SK-N-SH treated with all-trans-retinoic acid at 6 μM for 48 hours (cell line): Measurements from ENCODE around the gene FGGY.

Source experiments
- ATAC-seq: fragments of 200-7000 bp; cut with Tn5 transposase; 3 replicates; pipeline ENCODE4 v1.9.1; 2020; ENCODE audit warnings: mild to moderate bottlenecking, moderate library complexity
- ARNTL ChIP-seq: fragments of 450-650 bp; formaldehyde crosslinking; IDR thresholded peaks from 2 replicates; pipeline ENCODE4 v1.5.0; 2020; ENCODE audit warnings: low read depth, mild to moderate bottlenecking, moderate library complexity, borderline replicate concordance
- BACH2 ChIP-seq: fragments of 250-450 bp; sonication (Bioruptor Pico); IDR thresholded peaks from 2 replicates; pipeline ENCODE4 v1.9.0; 2021; ENCODE audit warnings: mild to moderate bottlenecking, borderline replicate concordance
- CREB5 ChIP-seq: fragments of 250-450 bp; sonication (Bioruptor Pico); IDR thresholded peaks from 2 replicates; pipeline ENCODE4 v1.5.1; 2020; ENCODE audit warnings: low read depth, mild to moderate bottlenecking, moderate library complexity
- CSDC2 ChIP-seq: fragments of 250-450 bp; sonication (Bioruptor Pico); IDR thresholded peaks from 2 replicates; pipeline ENCODE4 v1.5.0; 2020; ENCODE audit warnings: mild to moderate bottlenecking, moderate library complexity
- CSRNP3 ChIP-seq: fragments of 250-450 bp; sonication (Bioruptor Pico); IDR thresholded peaks from 2 replicates; pipeline ENCODE4 v1.5.1; 2021; ENCODE audit warnings: mild to moderate bottlenecking, moderate library complexity
- GLIS3 ChIP-seq: fragments of 250-450 bp; sonication (Bioruptor Pico); IDR thresholded peaks from 2 replicates; pipeline ENCODE4 v1.5.0; 2020; ENCODE audit warnings: mild to moderate bottlenecking, moderate library complexity
- OSR1 ChIP-seq: fragments of 250-450 bp; sonication (Bioruptor Pico); IDR thresholded peaks from 2 replicates; pipeline ENCODE4 v1.8.0; 2022; ENCODE audit warnings: moderate library complexity, mild to moderate bottlenecking, inconsistent platforms
- PATZ1 ChIP-seq: fragments of 250-450 bp; sonication (Bioruptor Pico); IDR thresholded peaks from 2 replicates; pipeline ENCODE4 v1.8.0; 2020; ENCODE audit warnings: mild to moderate bottlenecking, moderate library complexity, borderline replicate concordance
- POU6F1 ChIP-seq: fragments of 250-450 bp; sonication (Bioruptor Pico); IDR thresholded peaks from 2 replicates; pipeline ENCODE4 v1.8.0; 2021; ENCODE audit warnings: low read depth, mild to moderate bottlenecking, moderate library complexity, borderline replicate concordance
- PPARA ChIP-seq: fragments of 250-450 bp; sonication (Bioruptor Pico); IDR thresholded peaks from 2 replicates; pipeline ENCODE4 v1.5.0; 2020; ENCODE audit warnings: mild to moderate bottlenecking, borderline replicate concordance
- RARB ChIP-seq: fragments of 250-450 bp; sonication (Bioruptor Pico); IDR thresholded peaks from 2 replicates; pipeline ENCODE4 v1.8.0; 2021; ENCODE audit warnings: mild to moderate bottlenecking, moderate library complexity
- SNAI2 ChIP-seq: fragments of 250-450 bp; sonication (Bioruptor Pico); IDR thresholded peaks from 2 replicates; pipeline ENCODE4 v1.5.0; 2020; ENCODE audit warnings: mild to moderate bottlenecking, moderate library complexity
- TCF4 ChIP-seq: fragments of 250-450 bp; sonication (Bioruptor Pico); IDR thresholded peaks from 2 replicates; pipeline ENCODE4 v1.8.0; 2021; ENCODE audit warnings: mild to moderate bottlenecking, moderate library complexity, borderline replicate concordance
- TOX ChIP-seq: fragments of 250-450 bp; sonication (Bioruptor Pico); IDR thresholded peaks from 2 replicates; pipeline ENCODE4 v1.8.0; 2021; ENCODE audit warnings: mild to moderate bottlenecking, moderate library complexity, borderline replicate concordance
- TSHZ2 ChIP-seq: fragments of 250-450 bp; sonication (Bioruptor Pico); IDR thresholded peaks from 2 replicates; pipeline ENCODE4 v1.5.0; 2020; ENCODE audit warnings: mild to moderate bottlenecking, moderate library complexity
- ZC3H10 ChIP-seq: fragments of 250-450 bp; sonication (Bioruptor Pico); IDR thresholded peaks from 2 replicates; pipeline ENCODE4 v1.5.1; 2021; ENCODE audit warnings: mild to moderate bottlenecking, moderate library complexity
- ZFP3 ChIP-seq: fragments of 250-450 bp; sonication (Bioruptor Pico); IDR thresholded peaks from 2 replicates; pipeline ENCODE4 v1.5.0; 2020; ENCODE audit warnings: mild to moderate bottlenecking, moderate library complexity
- ZFP30 ChIP-seq: fragments of 450-650 bp; formaldehyde crosslinking; IDR thresholded peaks from 2 replicates; pipeline ENCODE4 v1.5.0; 2022; ENCODE audit warnings: mild to moderate bottlenecking, moderate library complexity
- ZNF565 ChIP-seq: fragments of 450-650 bp; formaldehyde crosslinking; conservative IDR thresholded peaks from 2 replicates; pipeline ENCODE4 v1.5.0; 2020; ENCODE audit warnings: low read depth, mild to moderate bottlenecking, moderate library complexity
- ZNF70 ChIP-seq: fragments of 450-650 bp; formaldehyde crosslinking; IDR thresholded peaks from 2 replicates; pipeline ENCODE4 v1.5.0; 2020; ENCODE audit warnings: mild to moderate bottlenecking, moderate library complexity

Gene FGGY

GRCh38 chr1:59543211-59543668 lies 246.3 kb downstream of the FGGY start (continued):
- no peak for TF ChIP-seq TSHZ2 (CRISPR knock-in tag)
- TF ChIP-seq BACH2 (CRISPR knock-in tag): no peak
- no peak for TF ChIP-seq PPARA (CRISPR knock-in tag)
- no peak for TF ChIP-seq SNAI2 (CRISPR knock-in tag)
- TF ChIP-seq ZFP30 (CRISPR knock-in tag): no peak
- no peak for TF ChIP-seq PATZ1 (CRISPR knock-in tag)
- TF ChIP-seq, all 23 proteins: peak for 0

GRCh38 chr1:59544615-59545293 lies 247.9 kb downstream of the FGGY start:
- ATAC-seq: no peak
- no peak for TF ChIP-seq PATZ1 (CRISPR knock-in tag)
- TF ChIP-seq POU6F1 (CRISPR knock-in tag): no peak
- TF ChIP-seq RARB (CRISPR knock-in tag): no peak
- no peak for TF ChIP-seq GLIS3 (CRISPR knock-in tag)
- no peak for TF ChIP-seq CSDC2 (CRISPR knock-in tag)
- TF ChIP-seq TOX: no peak
- no peak for TF ChIP-seq ZFP3 (CRISPR knock-in tag)
- TF ChIP-seq PPARA (CRISPR knock-in tag): no peak
- TF ChIP-seq ARNTL: no peak
- no peak for TF ChIP-seq CSRNP3 (CRISPR knock-in tag)
- TF ChIP-seq ZNF565 (CRISPR knock-in tag): no peak
- TF ChIP-seq BACH2 (CRISPR knock-in tag): no peak
- TF ChIP-seq ZNF70 (CRISPR knock-in tag): no peak
- no peak for TF ChIP-seq SNAI2 (CRISPR knock-in tag)
- TF ChIP-seq TCF4 (CRISPR knock-in tag): no peak
- no peak for TF ChIP-seq OSR1 (CRISPR knock-in tag)
- TF ChIP-seq CREB5: no peak
- no peak for TF ChIP-seq ZC3H10 (CRISPR knock-in tag)
- TF ChIP-seq ZFP30 (CRISPR knock-in tag): no peak
- TF ChIP-seq, all 23 proteins: peak for 0
